PC-3 (cell line): ENCODE data around the gene RAB7B.

Experiments
- EZH2 ChIP-seq: fragments of 300-600 bp; sonication (generic); IDR thresholded peaks from one replicate; pipeline ENCODE4 v1.6.1; 2017; ENCODE audit warnings: antibody characterized with exemption, mild to moderate bottlenecking, low read length; ENCODE audit not compliant: unreplicated experiment
- EZH2phosphoT487 ChIP-seq: fragments of 300-600 bp; sonication (generic); IDR thresholded peaks from 2 replicates; pipeline ENCODE4 v1.6.1; 2018; ENCODE audit warnings: mild to moderate bottlenecking, antibody characterized with exemption, low read length, borderline replicate concordance
- TF ChIP-seq, protein P1 (sequence below): fragments of 300-600 bp; sonication (generic); conservative IDR thresholded peaks from 2 replicates; pipeline ENCODE4 v1.5.1; 2017; ENCODE audit warnings: antibody characterized with exemption, low read depth, mild to moderate bottlenecking, low read length

- TF ChIP-seq, protein P1, sequence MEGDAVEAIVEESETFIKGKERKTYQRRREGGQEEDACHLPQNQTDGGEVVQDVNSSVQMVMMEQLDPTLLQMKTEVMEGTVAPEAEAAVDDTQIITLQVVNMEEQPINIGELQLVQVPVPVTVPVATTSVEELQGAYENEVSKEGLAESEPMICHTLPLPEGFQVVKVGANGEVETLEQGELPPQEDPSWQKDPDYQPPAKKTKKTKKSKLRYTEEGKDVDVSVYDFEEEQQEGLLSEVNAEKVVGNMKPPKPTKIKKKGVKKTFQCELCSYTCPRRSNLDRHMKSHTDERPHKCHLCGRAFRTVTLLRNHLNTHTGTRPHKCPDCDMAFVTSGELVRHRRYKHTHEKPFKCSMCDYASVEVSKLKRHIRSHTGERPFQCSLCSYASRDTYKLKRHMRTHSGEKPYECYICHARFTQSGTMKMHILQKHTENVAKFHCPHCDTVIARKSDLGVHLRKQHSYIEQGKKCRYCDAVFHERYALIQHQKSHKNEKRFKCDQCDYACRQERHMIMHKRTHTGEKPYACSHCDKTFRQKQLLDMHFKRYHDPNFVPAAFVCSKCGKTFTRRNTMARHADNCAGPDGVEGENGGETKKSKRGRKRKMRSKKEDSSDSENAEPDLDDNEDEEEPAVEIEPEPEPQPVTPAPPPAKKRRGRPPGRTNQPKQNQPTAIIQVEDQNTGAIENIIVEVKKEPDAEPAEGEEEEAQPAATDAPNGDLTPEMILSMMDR: no peak
- TF ChIP-seq EZH2phosphoT487 (no peak), EZH2 (no peak)
Measured at GRCh38 chr1:205998457-205999241, 4.5 kb downstream of the RAB7B start.
